GM13977 (cell line): ENCODE measurements around the gene QTRT2.

ENCODE experiments used
- DNase-seq: peaks from one replicate; pipeline ENCODE4 v3.0.0; 2012; ENCODE audit warnings: low spot score
- CTCF ChIP-seq: IDR thresholded peaks from 2 replicates; pipeline ENCODE4 v1.5.1; 2012; ENCODE audit warnings: mild to moderate bottlenecking, control low read depth; ENCODE audit not compliant: insufficient read depth; ENCODE audit errors: extremely low read depth, missing control alignments
- in situ Hi-C: fragments of 300-500 bp; cut with MboI; formaldehyde crosslinking; loops from one replicate; pipeline ENCODE4 v1.12.0; 2022; ENCODE audit warnings: low sequenced_read_pairs, low pct_unique_long_range_greater_than_20kb, mixed read lengths, inconsistent platforms; ENCODE audit not compliant: unreplicated experiment

Gene QTRT2

GRCh38 chr3:114083112-114083511, 26.6 kb downstream of the QTRT2 start:
- TF ChIP-seq CTCF, result no peak
- in situ Hi-C loops, result no loop called here
- DNase-seq, result no peak

GRCh38 chr3:114086356-114086755, 29.8 kb downstream of the QTRT2 start:
- in situ Hi-C loops, result no loop called here
- DNase-seq, result no peak
- no peak for TF ChIP-seq CTCF

DNA sequence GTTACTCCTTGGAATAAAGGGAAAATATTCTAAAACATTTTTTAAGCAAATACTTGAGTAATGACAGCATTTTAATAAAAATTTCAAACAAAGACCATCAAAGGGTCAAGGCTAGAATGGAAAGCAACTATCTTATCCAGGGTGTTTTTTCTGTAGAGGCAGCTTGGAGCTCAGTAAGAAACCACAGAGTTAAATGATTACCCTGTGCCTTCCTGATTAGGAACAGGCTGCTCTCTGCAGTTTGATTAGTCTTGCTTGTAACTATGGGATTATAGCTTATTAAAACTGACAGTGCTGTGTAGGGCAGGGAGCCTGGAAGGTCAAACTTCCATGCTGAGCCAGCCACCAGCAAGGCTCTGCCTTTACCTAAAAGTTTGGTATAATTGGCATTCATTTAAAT, 33.1 kb downstream of the QTRT2 start:
- in situ Hi-C loops, result no loop called here
- no peak for TF ChIP-seq CTCF
- DNase-seq, result no peak

- in situ Hi-C loops, result no loop called here
- DNase-seq, result no peak
- TF ChIP-seq CTCF, result no peak
Measured at GRCh38 chr3:114092151-114093015, 35.8 kb downstream of the QTRT2 start.

DNA sequence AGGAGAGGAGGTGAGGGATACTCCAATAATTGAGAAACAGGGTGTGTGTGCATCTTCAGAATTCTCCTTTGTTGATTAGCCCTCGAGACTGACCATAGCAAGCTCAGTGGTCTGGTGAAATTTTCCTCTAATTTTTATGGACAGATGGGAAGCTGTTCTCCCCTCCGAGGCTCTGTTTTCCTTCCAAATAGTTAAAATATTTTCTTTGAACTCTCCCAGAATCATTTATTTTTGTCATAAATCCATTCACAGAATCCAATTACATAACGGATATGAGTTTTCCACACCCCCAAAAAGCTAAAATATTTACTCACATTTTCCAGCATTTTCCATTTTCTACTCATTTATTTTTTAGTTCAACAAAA, 36.5 kb downstream of the QTRT2 start:
- no peak for TF ChIP-seq CTCF
- DNase-seq, result no peak
- in situ Hi-C loops, result no loop called here

DNA sequence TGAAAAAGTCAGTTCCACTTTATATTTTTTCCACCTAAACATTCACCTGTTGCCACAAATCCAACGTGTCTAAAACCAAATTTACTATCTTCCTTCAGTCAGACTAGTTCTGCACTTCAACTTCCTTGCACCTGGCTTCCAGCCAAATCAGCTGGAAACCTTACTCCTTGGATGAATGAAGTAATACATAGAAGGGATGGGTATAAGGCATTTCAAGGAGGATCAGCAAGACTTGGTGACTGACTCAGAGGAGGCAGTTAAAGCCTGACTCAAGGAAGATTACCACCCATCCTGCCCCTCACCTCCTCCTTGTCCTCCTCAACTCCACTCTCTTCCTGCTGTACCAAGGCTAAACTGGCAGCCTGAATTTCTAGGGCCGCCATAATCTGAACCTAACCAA, 37.1 kb downstream of the QTRT2 start:
- DNase-seq, result no peak
- TF ChIP-seq CTCF, result no peak
- in situ Hi-C loops, result no loop called here
